GM19467 (cell line): Measurements from ENCODE around the gene MPO.
A peak's percentile ranks its signal among the peaks of the same experiment; 100 is the strongest.

ENCODE experiments used
- ATAC-seq: cut with Tn5 transposase; IDR thresholded peaks from one replicate; pipeline ENCODE4 v1.9.1; 2021; ENCODE audit warnings: mild to moderate bottlenecking, moderate library complexity; ENCODE audit not compliant: unreplicated experiment

MPO gene

DNA sequence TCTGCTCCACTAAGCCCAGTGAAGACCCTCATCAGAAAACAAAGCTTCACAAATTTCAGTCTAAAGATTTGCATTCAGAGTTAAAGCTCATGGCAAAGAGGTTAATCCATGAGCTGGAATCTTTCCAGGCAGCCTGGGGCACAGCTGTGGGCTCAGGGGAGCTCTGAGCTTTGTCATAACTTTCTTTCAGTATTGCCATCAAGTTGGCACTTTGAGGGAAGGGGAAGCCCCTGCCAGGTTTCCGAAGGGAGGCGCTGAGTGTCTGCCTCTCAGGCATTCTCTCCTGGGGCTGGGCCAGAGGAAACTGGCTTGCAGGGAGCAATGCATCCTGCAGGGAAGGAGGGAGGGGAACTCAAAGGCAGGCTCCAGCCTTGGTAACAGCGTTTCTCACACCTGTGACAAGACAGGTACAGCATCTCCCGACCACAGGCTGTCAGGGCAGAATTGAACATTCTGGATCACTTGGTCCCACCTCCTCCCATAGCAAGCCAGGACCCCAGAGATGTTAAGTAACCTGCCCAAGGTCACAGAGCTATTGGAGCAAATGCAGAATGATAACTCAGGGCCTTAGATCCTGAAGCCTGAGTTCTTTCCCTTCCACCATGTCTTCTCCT is 38.5 kb downstream of the MPO start:
- no peak for ATAC-seq

- no peak for ATAC-seq
These were observed 40.7 kb downstream of the MPO start for GRCh38 chr17:58239987-58240386.

DNA sequence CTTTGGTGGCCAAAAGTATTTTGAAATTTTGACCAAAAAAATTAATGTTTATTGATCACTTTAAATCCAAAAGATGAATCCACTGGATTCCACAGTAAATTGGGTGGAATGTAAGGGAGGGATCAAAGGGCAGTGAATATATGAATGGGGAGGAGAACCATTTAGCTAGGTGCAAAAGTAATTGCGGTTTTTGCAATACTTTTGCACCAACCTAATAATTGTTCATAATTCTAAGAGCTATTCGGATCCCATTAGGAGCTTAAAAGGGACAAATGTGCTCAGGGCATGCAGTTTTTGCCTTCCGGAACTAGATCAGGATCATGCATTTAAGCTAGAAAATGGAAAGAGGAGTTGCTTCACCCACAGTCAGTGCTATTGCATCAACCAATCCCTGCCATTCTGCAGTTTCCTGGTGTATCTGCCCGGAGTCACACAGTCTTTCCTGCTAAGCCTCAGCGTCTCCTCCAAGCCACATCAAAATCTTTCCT is 42.5 kb downstream of the MPO start, which contains the start of gene LPO:
LPO (plus strand) TSS at position 438 of the 488 bp plus-strand sequence. CDS start 4,396 bp downstream, outside the sequence.
- ATAC-seq: no peak

- ATAC-seq: no peak
These were observed 44.3 kb downstream of the MPO start for GRCh38 chr17:58236394-58236793.

DNA sequence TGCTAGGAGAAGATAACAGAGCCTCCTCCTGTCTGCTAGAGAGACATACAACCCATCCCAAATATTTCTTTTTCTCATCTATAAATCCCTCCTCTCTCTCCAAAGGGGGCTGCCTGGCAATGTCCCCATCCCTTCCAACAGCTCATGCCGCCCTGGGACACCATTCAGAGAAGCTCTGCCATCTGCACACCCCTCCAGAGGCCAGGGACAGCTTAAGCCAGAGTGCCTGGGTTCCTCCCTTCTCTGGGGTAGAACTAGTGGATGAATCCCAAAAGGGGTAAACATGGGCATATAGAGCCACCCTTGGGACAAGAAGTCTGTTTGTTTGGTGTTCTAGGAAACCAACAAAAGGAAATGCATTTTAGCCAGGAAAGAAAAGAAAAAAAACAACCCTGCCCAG is 44.9 kb downstream of the MPO start:
- no peak for ATAC-seq

DNA sequence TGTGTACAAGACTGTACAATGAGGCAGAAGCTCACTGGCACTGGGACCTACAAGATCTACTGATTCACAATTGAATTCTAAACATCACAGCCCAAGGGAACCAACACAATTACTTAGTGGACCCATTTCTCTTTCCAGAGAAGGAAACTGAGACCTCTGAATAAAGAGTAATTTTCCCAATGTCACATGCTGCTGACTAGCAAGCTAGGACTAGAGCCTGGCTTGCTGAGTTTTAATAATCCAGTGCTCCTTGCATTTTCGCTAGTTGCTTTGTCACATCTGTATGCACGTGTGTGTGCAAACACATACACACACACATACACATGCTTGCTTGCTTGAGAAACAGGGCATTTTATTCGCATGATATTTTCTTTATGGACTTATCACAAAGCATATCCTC is 46.2 kb downstream of the MPO start:
- no peak for ATAC-seq

DNA sequence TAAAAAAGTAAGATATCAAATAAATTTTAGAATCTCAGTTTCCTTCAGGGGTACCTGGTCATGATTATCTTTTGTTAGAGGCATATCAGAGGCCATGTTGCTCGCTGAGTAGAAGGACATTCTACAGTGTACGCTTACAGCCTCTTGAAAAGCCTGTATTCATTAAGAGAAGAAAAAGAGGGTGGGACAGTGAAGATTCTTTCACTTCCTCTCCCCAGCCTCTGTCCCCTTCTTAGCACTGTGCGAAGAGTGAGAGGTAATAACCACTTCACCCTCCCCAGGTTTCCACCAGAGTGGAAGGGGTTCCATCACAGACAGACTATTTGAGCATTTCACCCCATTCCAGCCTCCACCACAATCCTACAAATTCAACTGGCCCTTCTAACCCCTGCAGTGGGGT is 47.2 kb downstream of the MPO start:
- peak; percentile 59 for ATAC-seq

- ATAC-seq: peak; percentile 75
These were observed 48.0 kb downstream of the MPO start for GRCh38 chr17:58232707-58233156.

DNA sequence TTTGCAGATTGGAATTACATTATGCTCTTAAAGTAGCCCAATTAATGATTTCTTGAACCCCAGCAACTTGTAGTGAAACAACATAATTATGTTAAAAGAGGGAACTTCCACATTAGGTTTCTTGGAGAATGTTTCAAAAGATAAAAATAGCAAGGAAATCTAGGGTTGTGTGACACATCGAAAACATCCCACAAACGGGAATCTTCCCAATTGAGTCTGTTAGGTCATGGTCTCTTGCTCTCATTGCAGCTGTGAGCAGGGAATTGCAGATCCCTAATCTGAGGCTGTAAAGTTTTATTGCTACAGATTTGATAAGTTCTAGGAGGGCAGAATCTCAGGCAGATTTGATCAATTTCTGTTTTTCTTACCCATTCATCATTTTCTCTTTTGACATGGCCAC is 49.1 kb downstream of the MPO start:
- ATAC-seq: no peak

DNA sequence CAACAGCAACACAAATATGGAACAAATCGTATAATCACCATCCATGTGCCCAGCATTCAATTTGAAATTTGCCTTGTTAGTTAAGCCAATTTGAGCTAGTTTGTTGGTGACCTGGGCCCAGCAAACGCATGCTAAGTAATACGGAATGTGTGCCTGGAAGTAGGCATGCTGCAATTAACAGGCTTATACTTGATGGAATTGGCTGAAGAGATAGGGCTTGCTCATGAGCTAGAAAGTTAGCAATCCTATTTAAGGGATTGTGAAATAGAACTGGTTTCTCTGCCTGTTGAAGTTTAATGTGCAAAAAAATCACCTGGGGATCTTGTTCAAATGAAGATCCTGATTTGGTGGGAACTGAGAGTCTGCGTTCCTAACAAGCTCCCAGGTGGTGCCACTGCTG is 50.9 kb downstream of the MPO start:
- ATAC-seq: no peak

DNA sequence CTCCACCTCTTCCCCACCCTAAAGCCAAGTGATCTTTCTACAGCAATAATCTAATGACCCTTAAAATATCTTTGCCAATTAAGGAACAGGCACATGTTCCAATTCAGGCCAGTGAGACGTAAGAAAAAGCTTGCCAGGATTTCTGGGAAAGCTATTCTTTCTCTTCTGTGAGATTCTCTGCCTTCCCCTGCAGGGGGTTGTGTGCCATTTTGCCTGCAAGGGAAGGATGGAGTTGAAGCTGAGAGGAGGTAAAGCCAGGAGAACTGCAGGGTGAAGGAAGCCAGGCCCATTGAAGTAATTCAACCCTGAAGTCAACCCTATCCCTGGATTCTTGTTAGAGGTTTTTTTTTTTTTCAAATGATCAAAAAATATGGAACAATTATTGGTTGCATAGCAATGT is 51.4 kb downstream of the MPO start:
- ATAC-seq: no peak

GRCh38 chr17:58228679-58229078 is 52.1 kb downstream of the MPO start:
- no peak for ATAC-seq

- no peak for ATAC-seq
These were observed 53.0 kb downstream of the MPO start for GRCh38 chr17:58227733-58228132.

GRCh38 chr17:58224315-58224714 is 56.4 kb downstream of the MPO start:
- ATAC-seq: no peak
